22Rv1 (cell line): ENCODE results near the gene PRR12.

Source experiments
- H3K27ac ChIP-seq: fragments of 450-650 bp; 2 replicates; pipeline ENCODE4 v1.5.1; 2017
- ZFX ChIP-seq: fragments of 450-650 bp; IDR thresholded peaks from 2 replicates; pipeline ENCODE4 v1.6.1; 2017; ENCODE audit warnings: antibody characterized with exemption, borderline replicate concordance
- TF ChIP-seq, protein P1 (sequence below): fragments of 450-650 bp; IDR thresholded peaks from 2 replicates; pipeline ENCODE4 v1.5.1; 2017; ENCODE audit warnings: mild to moderate bottlenecking

Gene PRR12, protein sequence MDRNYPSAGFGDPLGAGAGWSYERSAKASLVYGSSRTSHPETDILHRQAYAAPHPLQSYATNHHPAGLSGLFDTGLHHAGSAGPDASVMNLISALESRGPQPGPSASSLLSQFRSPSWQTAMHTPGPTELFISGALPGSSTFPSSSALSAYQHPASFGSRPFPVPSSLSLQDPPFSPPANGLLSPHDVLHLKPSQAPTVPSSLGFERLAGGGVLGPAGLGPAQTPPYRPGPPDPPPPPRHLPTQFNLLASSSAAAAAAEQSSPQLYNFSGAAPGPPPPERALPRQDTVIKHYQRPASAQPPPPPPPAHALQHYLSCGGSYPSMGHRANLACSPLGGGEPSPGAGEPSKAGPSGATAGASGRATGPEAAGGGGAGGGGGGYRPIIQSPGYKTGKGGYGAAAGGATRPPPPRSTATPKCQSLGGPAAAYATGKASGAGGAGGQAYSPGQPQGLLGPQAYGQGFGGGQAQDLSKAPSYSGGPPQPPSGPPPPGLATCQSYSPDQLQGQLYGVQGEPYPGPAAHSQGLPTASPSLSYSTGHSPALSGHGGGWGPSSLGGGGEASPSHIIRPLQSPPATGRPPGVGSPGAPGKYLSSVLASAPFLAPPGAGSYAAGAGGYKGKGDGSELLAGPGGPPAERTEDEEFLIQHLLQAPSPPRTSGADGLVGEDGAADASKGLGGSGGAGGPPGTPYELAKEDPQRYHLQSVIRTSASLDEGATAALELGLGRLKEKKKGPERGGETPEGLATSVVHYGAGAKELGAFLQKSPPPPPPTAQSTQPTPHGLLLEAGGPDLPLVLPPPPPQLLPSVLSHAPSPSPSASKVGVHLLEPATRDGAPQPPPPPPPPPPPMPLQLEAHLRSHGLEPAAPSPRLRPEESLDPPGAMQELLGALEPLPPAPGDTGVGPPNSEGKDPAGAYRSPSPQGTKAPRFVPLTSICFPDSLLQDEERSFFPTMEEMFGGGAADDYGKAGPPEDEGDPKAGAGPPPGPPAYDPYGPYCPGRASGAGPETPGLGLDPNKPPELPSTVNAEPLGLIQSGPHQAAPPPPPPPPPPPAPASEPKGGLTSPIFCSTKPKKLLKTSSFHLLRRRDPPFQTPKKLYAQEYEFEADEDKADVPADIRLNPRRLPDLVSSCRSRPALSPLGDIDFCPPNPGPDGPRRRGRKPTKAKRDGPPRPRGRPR (N-terminal part only)

DNA sequence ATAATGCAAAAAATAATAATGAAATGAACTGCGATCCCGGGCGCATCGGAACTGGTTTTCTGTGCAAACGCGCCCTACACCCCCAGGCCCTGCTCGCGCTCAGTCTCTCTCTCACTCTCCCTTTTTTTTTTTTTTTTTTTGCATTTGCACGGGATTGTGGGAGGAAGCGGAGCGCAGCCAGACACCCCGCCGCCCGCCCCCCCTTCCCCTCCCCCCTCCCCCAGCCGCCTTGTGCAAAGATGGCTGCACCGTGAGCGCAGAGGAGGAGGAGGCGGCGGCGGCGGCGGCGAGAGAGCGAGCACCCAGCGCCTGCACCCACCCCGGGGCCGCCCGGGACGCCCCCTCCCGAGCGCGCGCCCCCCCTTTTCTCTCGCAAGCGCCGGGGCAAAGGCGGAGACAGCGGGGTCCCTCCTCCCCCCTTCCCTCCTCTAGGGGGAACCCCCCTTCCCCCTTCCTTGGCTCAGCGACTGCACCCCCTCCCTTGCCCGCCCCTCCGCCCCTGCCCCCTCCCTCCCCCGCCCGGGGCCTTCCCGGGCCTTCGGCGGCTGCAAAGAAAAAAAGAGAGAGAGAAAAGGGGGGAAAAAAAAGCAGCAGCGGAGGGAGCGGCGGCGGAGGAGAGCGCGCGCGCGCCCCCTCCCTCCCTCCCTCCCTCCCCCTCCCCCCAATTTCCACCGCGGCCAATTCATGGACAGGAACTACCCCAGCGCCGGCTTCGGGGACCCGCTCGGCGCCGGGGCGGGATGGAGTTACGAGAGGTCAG, at the start of gene PRR12:
PRR12 (plus strand) TSS at position 212 of the 760 bp plus-strand sequence; CDS start at position 685, 473 bp downstream.
- H3K27ac ChIP-seq, result peak within 1 kb of the TSS; percentile 98
- TF ChIP-seq, protein P1, sequence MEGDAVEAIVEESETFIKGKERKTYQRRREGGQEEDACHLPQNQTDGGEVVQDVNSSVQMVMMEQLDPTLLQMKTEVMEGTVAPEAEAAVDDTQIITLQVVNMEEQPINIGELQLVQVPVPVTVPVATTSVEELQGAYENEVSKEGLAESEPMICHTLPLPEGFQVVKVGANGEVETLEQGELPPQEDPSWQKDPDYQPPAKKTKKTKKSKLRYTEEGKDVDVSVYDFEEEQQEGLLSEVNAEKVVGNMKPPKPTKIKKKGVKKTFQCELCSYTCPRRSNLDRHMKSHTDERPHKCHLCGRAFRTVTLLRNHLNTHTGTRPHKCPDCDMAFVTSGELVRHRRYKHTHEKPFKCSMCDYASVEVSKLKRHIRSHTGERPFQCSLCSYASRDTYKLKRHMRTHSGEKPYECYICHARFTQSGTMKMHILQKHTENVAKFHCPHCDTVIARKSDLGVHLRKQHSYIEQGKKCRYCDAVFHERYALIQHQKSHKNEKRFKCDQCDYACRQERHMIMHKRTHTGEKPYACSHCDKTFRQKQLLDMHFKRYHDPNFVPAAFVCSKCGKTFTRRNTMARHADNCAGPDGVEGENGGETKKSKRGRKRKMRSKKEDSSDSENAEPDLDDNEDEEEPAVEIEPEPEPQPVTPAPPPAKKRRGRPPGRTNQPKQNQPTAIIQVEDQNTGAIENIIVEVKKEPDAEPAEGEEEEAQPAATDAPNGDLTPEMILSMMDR, result no peak
- no peak for TF ChIP-seq ZFX

DNA sequence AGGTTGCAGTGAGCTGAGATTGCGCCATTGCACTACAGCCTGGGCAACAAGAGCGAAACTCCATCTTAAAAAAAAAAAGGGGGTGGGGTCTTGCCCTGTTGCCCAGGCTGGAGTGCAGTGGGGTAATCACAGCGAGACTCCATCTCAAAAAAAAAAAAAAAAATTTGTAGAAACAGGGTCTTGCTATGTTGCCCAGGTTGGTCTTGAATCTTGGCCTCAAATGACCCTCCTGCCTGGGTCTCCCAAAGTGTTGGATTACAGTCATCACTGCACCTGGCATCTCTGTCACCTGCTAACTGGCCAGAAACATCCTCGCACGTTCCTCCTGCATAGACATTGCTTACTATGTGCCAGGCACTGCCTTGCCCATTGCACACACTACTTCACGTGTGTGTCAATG, 49.1 kb upstream of the PRR12 start:
- H3K27ac ChIP-seq, result no peak overlapping the region

DNA sequence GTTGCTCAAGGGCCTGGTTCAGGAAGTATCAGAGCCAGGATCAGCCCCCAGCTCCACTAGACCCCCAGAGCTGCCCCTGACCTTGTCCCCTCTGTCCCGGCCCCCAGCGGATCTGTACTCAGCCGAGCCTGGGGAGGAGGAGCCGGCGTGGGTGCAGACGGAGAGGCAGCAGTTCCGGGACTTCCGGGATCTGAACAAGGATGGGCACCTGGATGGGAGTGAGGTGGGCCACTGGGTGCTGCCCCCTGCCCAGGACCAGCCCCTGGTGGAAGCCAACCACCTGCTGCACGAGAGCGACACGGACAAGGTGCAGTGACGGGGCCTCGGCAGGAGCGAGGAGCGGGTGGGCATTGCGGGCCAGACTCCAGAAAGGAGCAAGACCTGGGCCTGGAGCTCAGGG, 48.5 kb upstream of the PRR12 start:
- H3K27ac ChIP-seq, result no peak overlapping the region
- TF ChIP-seq ZFX, result no peak
- TF ChIP-seq, protein P1, result no peak

More for the DNA sequence above, 49.1 kb upstream of the PRR12 start:
- TF ChIP-seq, protein P1, result no peak
- no peak for TF ChIP-seq ZFX

DNA sequence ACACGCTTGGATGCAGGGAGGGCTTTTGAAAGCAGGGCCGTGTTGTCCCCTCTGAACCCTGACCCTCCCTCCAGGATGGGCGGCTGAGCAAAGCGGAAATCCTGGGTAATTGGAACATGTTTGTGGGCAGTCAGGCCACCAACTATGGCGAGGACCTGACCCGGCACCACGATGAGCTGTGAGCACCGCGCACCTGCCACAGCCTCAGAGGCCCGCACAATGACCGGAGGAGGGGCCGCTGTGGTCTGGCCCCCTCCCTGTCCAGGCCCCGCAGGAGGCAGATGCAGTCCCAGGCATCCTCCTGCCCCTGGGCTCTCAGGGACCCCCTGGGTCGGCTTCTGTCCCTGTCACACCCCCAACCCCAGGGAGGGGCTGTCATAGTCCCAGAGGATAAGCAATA, 48.0 kb upstream of the PRR12 start:
- H3K27ac ChIP-seq, result no peak overlapping the region
- TF ChIP-seq ZFX, result no peak
- TF ChIP-seq, protein P1, result no peak

DNA sequence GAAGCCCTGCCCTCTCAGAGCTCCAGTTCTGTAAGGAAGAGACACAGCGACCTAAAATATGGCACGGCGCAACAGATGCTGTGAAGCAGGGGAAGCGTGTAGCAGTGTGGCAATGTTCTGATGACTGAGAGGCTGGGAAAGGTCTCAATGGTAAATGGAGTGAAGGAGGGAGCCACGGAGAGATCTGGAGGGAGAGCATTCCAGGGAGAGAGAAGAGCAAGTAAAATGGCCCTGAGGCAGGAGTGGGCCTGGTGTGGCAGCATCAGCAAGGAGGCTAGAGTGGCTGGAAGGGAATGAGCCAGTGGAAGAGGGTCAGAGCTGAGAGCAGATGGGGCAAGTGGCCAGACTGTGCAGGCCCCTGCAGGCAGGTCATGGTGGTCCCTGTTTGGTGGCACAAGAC, 46.8 kb upstream of the PRR12 start:
- TF ChIP-seq, protein P1, result no peak
- no peak for TF ChIP-seq ZFX
- no peak overlapping the region for H3K27ac ChIP-seq

DNA sequence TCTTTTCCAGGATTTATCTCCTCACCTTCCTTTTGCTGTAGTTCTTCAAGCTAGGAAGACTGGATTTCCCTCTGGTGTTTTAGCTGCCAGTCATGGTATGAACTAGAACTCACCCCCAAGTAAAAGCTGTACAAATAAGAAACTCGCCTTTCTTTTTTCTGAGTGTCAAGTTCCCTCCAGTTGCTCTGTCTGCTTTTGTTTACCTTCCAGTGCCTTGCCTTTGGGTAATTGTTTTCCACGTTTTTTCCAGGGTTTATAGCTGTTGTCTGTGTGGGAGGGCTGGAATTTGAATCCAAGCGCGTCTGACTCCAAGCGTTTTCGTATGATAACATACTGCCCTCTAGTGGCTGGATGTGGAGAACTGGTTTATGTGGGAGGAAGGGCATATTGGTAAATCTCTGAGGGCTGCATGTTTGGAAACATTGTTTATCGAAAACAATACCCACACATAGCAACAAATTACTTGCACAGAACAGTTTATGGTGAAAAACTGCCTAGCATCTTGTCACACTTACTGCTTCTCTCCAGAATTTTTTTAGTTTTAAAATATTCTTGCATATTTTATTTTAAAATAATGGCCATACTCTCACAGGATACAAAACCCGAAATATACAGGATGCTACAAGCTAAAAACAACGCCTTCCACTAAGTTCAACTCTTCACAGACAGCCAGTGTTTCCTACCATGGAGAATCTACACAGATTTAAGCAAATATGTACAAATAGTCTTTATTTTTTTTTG, 44.0 kb upstream of the PRR12 start:
- no peak for TF ChIP-seq ZFX
- TF ChIP-seq, protein P1, result peak; percentile 84
- peak overlapping the region; percentile 73 for H3K27ac ChIP-seq
